Esophagus muscularis mucosa (tissue), 4 donors: ENCODE data around the gene TRMT61B.

Experiments used
- CTCF ChIP-seq, 3 experiments: fragments of 200-600 bp in 2 of 3; fragments of 450-650 bp in 1 of 3; sonication (generic) in 2 of 3; IDR thresholded peaks; one replicate each; pipeline ENCODE4 v1.5.1; 2017 to 2019; ENCODE audit warnings: antibody characterized with exemption in 3 of 3, mild to moderate bottlenecking in 2 of 3, moderate library complexity in 1 of 3
- EP300 ChIP-seq: sonication (generic); formaldehyde crosslinking; IDR thresholded peaks from one replicate; pipeline ENCODE4 v1.6.1; 2017; ENCODE audit warnings: antibody characterized with exemption
- POLR2A ChIP-seq: fragments of 450-650 bp; IDR thresholded peaks from one replicate; pipeline ENCODE4 v1.6.1; 2017; ENCODE audit warnings: antibody characterized with exemption, moderate library complexity, mild to moderate bottlenecking, low read depth

- no peak for TF ChIP-seq CTCF (IDR thresholded peaks at IDR 0.05)
- TF ChIP-seq POLR2A: no peak
- no peak for TF ChIP-seq EP300
Observed at GRCh38 chr2:28901841-28902240, 31.7 kb upstream of the TRMT61B start.
